Panc1 (cell line): Measurements from ENCODE around the gene KIF21A. TPM values are rescaled to one million over a fixed set of nuclear protein-coding genes. Genes with fewer than 3 reads are reported as not detected.

Source experiments
- ATAC-seq: fragments of 200-7000 bp; cut with Tn5 transposase; 2 replicates; pipeline ENCODE4 v1.9.1; 2020; ENCODE audit warnings: mild to moderate bottlenecking, moderate library complexity
- BruUV-seq: library from RNA; stranded (reverse); fragments of 400-500 nt; replicated peaks from 2 replicates; lab custom pipeline; 2021; lab: Mats Ljungman, UMichigan
- CTCF ChIA-PET: fragments of 300-600 bp; sonication (Branson Sonifier 250); formaldehyde crosslinking; loops from one replicate; lab custom pipeline; 2022; ENCODE audit warnings: antibody characterized with exemption; lab: Charles Lee
- POLR2A ChIA-PET: fragments of 300-600 bp; sonication (Branson Sonifier 250); formaldehyde crosslinking; loops from one replicate; lab custom pipeline; 2022; ENCODE audit warnings: antibody characterized with exemption; lab: Charles Lee
- DNase-seq: peaks from one replicate; pipeline ENCODE4 v3.0.0-alpha.2; 2010; ENCODE audit warnings: low read depth, low spot score
- H3K27ac ChIP-seq: 2 replicates; pipeline ENCODE4 v1.5.1; 2011; ENCODE audit warnings: mild to moderate bottlenecking, low read length, inconsistent platforms
- H3K27me3 ChIP-seq: fragments of 200-500 bp; sonication (Bioruptor generic); 2 replicates; pipeline ENCODE4 v1.6.0; 2014; ENCODE audit warnings: low read length, inconsistent platforms; ENCODE audit not compliant: control insufficient read depth, insufficient read depth
- H3K36me3 ChIP-seq: fragments of 200-500 bp; sonication (Bioruptor generic); 2 replicates; pipeline ENCODE4 v1.5.1; 2014; ENCODE audit warnings: inconsistent platforms, mild to moderate bottlenecking, low read length, moderate library complexity; ENCODE audit not compliant: control insufficient read depth, insufficient read depth
- H3K4me1 ChIP-seq: 2 replicates; pipeline ENCODE4 v1.5.1; 2011; ENCODE audit warnings: inconsistent platforms, mild to moderate bottlenecking, low read length, moderate library complexity; ENCODE audit not compliant: control insufficient read depth, insufficient read depth
- H3K4me3 ChIP-seq, 2 experiments: 2 replicates each; pipeline ENCODE4 v1.5.1; 2011 to 2012; ENCODE audit warnings: low read depth in 2 of 2, low read length in 2 of 2, mild to moderate bottlenecking in 2 of 2, inconsistent platforms in 1 of 2, moderate library complexity in 1 of 2
- H3K9me3 ChIP-seq: fragments of 200-500 bp; sonication (Bioruptor generic); 2 replicates; pipeline ENCODE4 v1.5.1; 2014; ENCODE audit warnings: low read depth, mild to moderate bottlenecking, inconsistent platforms, low read length, moderate library complexity; ENCODE audit not compliant: control insufficient read depth, insufficient read depth
- POLR2AphosphoS5 ChIP-seq: IDR thresholded peaks from 2 replicates; pipeline ENCODE4 v1.6.1; 2012; ENCODE audit warnings: mild to moderate bottlenecking, low read depth, low read length, moderate library complexity
- SIN3A ChIP-seq: IDR thresholded peaks from 2 replicates; pipeline ENCODE4 v1.6.1; 2012; ENCODE audit warnings: low read depth, mild to moderate bottlenecking, low read length, moderate library complexity, borderline replicate concordance; ENCODE audit not compliant: insufficient read depth
- TCF7L2 ChIP-seq: IDR thresholded peaks from 2 replicates; pipeline ENCODE4 v1.6.1; 2011; ENCODE audit warnings: mild to moderate bottlenecking, low read depth, low read length, inconsistent platforms
- in situ Hi-C: cut with HindIII; loops from 2 replicates; pipeline ENCODE4 v1.10.0; 2016; ENCODE audit warnings: low sequenced_read_pairs, low pct_unique_long_range_greater_than_20kb
- intact Hi-C: fragments of 100-400 bp; cut with micrococcal nuclease; formaldehyde crosslinking; loops from one replicate; pipeline ENCODE4 v1.10.0; 2022; ENCODE audit not compliant: unreplicated experiment
- total RNA-seq: library from RNA; stranded (reverse); gene quantifications from one replicate; pipeline ENCODE4 v1.2.1, GENCODE V29; 2021; ENCODE audit not compliant: unreplicated experiment
- TF ChIP-seq, protein P1 (sequence below): fragments of 450-650 bp; IDR thresholded peaks from 2 replicates; pipeline ENCODE4 v1.5.1; 2017; ENCODE audit warnings: mild to moderate bottlenecking
- TF ChIP-seq, protein P2 (sequence below), 2 experiments: IDR thresholded peaks; 2 replicates each; pipeline ENCODE4 v1.6.1; 2011 to 2012; ENCODE audit warnings: low read depth in 2 of 2, control low read depth in 1 of 2, low read length in 1 of 2, mild to moderate bottlenecking in 1 of 2, moderate library complexity in 1 of 2; ENCODE audit not compliant: insufficient read depth in 1 of 2

The KIF21A gene
- total RNA-seq, 1 experiment from 2014 or later = 25.6 TPM

DNA sequence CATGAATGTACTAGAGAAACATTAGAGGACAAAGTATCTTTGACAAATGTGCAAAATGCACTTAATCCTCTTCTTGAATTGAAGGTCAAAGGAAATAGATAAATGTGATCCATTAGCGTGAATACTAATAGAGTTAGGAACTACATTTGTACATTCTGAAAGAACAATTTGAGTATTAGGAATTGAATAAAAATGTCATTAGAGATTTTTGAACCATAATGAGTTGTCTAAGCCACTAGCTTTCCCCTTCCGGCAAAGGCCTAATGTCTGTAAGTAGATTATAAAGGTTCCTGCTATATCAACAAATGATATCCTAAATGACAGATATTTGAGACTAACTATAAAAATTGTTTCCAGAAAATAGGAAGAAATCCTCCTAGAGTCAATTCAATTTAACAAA, 59.8 kb downstream of the KIF21A start:
- in situ Hi-C loops (no loop called here), intact Hi-C loops (no loop called here)
- Histone ChIP-seq H3K36me3 (no peaks in the 10 kb centered on the region), H3K4me3 (no peak overlapping the region), H3K27ac (no peak overlapping the region), H3K9me3 (no peaks in the 10 kb centered on the region), H3K27me3 (no peaks in the 10 kb centered on the region), H3K4me1 (no peaks in the 10 kb centered on the region)
- TF ChIP-seq POLR2AphosphoS5 (no peak), SIN3A (no peak), TCF7L2 (no peak)
- TF ChIP-seq, protein P1, sequence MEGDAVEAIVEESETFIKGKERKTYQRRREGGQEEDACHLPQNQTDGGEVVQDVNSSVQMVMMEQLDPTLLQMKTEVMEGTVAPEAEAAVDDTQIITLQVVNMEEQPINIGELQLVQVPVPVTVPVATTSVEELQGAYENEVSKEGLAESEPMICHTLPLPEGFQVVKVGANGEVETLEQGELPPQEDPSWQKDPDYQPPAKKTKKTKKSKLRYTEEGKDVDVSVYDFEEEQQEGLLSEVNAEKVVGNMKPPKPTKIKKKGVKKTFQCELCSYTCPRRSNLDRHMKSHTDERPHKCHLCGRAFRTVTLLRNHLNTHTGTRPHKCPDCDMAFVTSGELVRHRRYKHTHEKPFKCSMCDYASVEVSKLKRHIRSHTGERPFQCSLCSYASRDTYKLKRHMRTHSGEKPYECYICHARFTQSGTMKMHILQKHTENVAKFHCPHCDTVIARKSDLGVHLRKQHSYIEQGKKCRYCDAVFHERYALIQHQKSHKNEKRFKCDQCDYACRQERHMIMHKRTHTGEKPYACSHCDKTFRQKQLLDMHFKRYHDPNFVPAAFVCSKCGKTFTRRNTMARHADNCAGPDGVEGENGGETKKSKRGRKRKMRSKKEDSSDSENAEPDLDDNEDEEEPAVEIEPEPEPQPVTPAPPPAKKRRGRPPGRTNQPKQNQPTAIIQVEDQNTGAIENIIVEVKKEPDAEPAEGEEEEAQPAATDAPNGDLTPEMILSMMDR = no peak
- TF ChIP-seq, protein P2, sequence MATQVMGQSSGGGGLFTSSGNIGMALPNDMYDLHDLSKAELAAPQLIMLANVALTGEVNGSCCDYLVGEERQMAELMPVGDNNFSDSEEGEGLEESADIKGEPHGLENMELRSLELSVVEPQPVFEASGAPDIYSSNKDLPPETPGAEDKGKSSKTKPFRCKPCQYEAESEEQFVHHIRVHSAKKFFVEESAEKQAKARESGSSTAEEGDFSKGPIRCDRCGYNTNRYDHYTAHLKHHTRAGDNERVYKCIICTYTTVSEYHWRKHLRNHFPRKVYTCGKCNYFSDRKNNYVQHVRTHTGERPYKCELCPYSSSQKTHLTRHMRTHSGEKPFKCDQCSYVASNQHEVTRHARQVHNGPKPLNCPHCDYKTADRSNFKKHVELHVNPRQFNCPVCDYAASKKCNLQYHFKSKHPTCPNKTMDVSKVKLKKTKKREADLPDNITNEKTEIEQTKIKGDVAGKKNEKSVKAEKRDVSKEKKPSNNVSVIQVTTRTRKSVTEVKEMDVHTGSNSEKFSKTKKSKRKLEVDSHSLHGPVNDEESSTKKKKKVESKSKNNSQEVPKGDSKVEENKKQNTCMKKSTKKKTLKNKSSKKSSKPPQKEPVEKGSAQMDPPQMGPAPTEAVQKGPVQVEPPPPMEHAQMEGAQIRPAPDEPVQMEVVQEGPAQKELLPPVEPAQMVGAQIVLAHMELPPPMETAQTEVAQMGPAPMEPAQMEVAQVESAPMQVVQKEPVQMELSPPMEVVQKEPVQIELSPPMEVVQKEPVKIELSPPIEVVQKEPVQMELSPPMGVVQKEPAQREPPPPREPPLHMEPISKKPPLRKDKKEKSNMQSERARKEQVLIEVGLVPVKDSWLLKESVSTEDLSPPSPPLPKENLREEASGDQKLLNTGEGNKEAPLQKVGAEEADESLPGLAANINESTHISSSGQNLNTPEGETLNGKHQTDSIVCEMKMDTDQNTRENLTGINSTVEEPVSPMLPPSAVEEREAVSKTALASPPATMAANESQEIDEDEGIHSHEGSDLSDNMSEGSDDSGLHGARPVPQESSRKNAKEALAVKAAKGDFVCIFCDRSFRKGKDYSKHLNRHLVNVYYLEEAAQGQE (IDR thresholded peaks at IDR 0.05; ENCODE audit: insufficient read depth in 1 of 2, low read depth in 2 of 2, low read length in 1 of 2) = no peak
- POLR2A ChIA-PET = no interaction called here
- CTCF ChIA-PET = no interaction called here
- ATAC-seq = no peak
- no TSS peak for BruUV-seq
- DNase-seq = no peak

DNA sequence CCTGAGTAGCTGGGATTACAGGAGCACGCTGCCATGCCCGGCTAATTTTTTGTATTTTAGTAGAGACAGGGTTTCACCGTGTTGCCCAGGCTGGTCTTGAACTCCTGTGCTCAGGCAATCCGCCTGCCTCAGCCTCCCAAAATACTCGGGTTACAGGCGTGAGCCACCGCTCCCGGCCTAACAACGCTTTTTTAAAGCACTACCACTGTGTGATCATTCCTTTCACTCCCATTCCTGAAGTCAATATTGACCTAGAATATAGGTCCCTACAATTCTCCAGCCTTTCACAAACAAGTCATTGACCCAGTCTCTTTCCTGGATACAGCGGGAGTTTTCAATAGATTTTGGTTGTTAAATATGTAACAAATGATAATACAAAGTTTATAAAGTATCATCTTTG, 62.8 kb downstream of the KIF21A start:
- ATAC-seq = no peak
- BruUV-seq = no TSS peak
- TF ChIP-seq SIN3A (no peak), POLR2AphosphoS5 (no peak), TCF7L2 (no peak)
- TF ChIP-seq, protein P2 (IDR thresholded peaks at IDR 0.05; ENCODE audit: insufficient read depth in 1 of 2, low read depth in 2 of 2, low read length in 1 of 2) = no peak
- TF ChIP-seq, protein P1 = no peak
- ChIA-PET CTCF (no interaction called here), POLR2A (no interaction called here)
- no peak for DNase-seq
- H3K4me3 ChIP-seq = no peak overlapping the region
- no peaks in the 10 kb centered on the region for H3K36me3 ChIP-seq
- in situ Hi-C loops = no loop called here
- H3K4me1 ChIP-seq = no peaks in the 10 kb centered on the region
- intact Hi-C loops = no loop called here
- no peaks in the 10 kb centered on the region for H3K9me3 ChIP-seq
- H3K27me3 ChIP-seq = no peaks in the 10 kb centered on the region
- no peak overlapping the region for H3K27ac ChIP-seq
